Endodermal cell (in vitro differentiated cells): ENCODE results near the gene SIDT1. TPM values are rescaled to one million over a fixed set of nuclear protein-coding genes. Genes with fewer than 3 reads are reported as not detected.

Experiments
- DNase-seq: peaks from one replicate; pipeline ENCODE4 v3.0.0-alpha.2; 2017
- H3K27ac ChIP-seq: 2 replicates; pipeline ENCODE4 v1.5.1; 2013; ENCODE audit warnings: mild to moderate bottlenecking, low read depth, low read length, moderate library complexity
- H3K27me3 ChIP-seq: 2 replicates; pipeline ENCODE4 v1.6.1; 2013; ENCODE audit warnings: mild to moderate bottlenecking, low read length, moderate library complexity; ENCODE audit not compliant: insufficient read depth, control insufficient read depth, poor library complexity, severe bottlenecking
- H3K36me3 ChIP-seq: 2 replicates; pipeline ENCODE4 v1.7.0; 2013; ENCODE audit warnings: mild to moderate bottlenecking, low read length, moderate library complexity; ENCODE audit not compliant: control insufficient read depth, insufficient read depth
- H3K4me1 ChIP-seq: one replicate; pipeline ENCODE4 v1.7.0; 2013; ENCODE audit warnings: low read length; ENCODE audit not compliant: control insufficient read depth, insufficient read depth
- H3K4me3 ChIP-seq: 2 replicates; pipeline ENCODE4 v1.5.1; 2013; ENCODE audit warnings: mild to moderate bottlenecking, low read length, moderate library complexity
- H3K9ac ChIP-seq: 2 replicates; pipeline ENCODE4 v1.6.1; 2013; ENCODE audit warnings: mild to moderate bottlenecking, low read length, moderate library complexity; ENCODE audit not compliant: poor library complexity, severe bottlenecking; ENCODE audit errors: extremely low read depth
- H3K9me3 ChIP-seq: 2 replicates; pipeline ENCODE4 v1.6.1; 2013; ENCODE audit warnings: mild to moderate bottlenecking, low read length, moderate library complexity; ENCODE audit not compliant: control insufficient read depth
- H3K27ac Mint-ChIP-seq: 2 replicates; pipeline ENCODE4 v1.8.0; 2020; ENCODE audit warnings: mixed read lengths
- H3K27me3 Mint-ChIP-seq: 2 replicates; pipeline ENCODE4 v1.8.0; 2021; ENCODE audit warnings: mild to moderate bottlenecking, mixed read lengths; ENCODE audit not compliant: insufficient read depth
- H3K36me3 Mint-ChIP-seq: 2 replicates; pipeline ENCODE4 v1.8.0; 2020; ENCODE audit warnings: low read depth, mixed read lengths
- H3K4me1 Mint-ChIP-seq: 2 replicates; pipeline ENCODE4 v1.8.0; 2020; ENCODE audit warnings: mixed read lengths
- H3K4me3 Mint-ChIP-seq: 2 replicates; pipeline ENCODE4 v1.8.0; 2020; ENCODE audit warnings: mild to moderate bottlenecking, moderate library complexity, mixed read lengths
- H3K9me3 Mint-ChIP-seq: 2 replicates; pipeline ENCODE4 v1.8.0; 2020; ENCODE audit warnings: mild to moderate bottlenecking, mixed read lengths
- CTCF ChIP-seq: fragments of 200-600 bp; sonication (generic); conservative IDR thresholded peaks from 2 replicates; pipeline ENCODE4 v1.5.0; 2021; ENCODE audit warnings: antibody characterized with exemption, mild to moderate bottlenecking
- WGBS, 2 experiments: methylation state at CpG; one replicate each; pipeline versions ENCODE4 v1.1.5 to v1.1.7; 2013; ENCODE audit warnings: missing lambda C conversion rate in 2 of 2, mixed read lengths in 1 of 2; ENCODE audit not compliant: insufficient coverage in 1 of 2, insufficient read length in 1 of 2; 5-methylcytosine and 5-hydroxymethylcytosine counted together
- total RNA-seq, 2 donors: library from RNA; stranded (reverse); fragmentation: NEBNext Ultra II Directional in 1 of 2; extraction: Animal tissue kit (Norgen Biotek cat#: 25700) in 1 of 2; gene quantifications; 2 replicates in 1 of 2; 3 replicates in 1 of 2; pipeline ENCODE4 v1.2.1, GENCODE V29; 2021

Gene SIDT1
- total RNA-seq, 2 donors from 2014 or later = not detected

- Mint-ChIP-seq H3K4me1 (no peaks in the 10 kb centered on the region), H3K4me3 (no peak overlapping the region), H3K9me3 (no peaks in the 10 kb centered on the region), H3K27me3 (no peaks in the 10 kb centered on the region), H3K36me3 (peaks cover 32% of the 10 kb centered on the region), H3K27ac (no peak overlapping the region)
- TF ChIP-seq CTCF = no peak
- Histone ChIP-seq H3K4me3 (no peak overlapping the region), H3K36me3 (peaks cover 21% of the 10 kb centered on the region), H3K27me3 (no peaks in the 10 kb centered on the region), H3K27ac (no peak overlapping the region), H3K9ac (no peak overlapping the region), H3K9me3 (no peaks in the 10 kb centered on the region), H3K4me1 (peaks cover 2% of the 10 kb centered on the region)
- 97% methylated on average over 2 of the region's 2 CpGs; no CpG with 5 or more reads in 1 of the 2 experiments for WGBS, 2 experiments
- no peak for DNase-seq
These were observed 30.8 kb upstream of the SIDT1 start for GRCh38 chr3:113501597-113501996.

DNA sequence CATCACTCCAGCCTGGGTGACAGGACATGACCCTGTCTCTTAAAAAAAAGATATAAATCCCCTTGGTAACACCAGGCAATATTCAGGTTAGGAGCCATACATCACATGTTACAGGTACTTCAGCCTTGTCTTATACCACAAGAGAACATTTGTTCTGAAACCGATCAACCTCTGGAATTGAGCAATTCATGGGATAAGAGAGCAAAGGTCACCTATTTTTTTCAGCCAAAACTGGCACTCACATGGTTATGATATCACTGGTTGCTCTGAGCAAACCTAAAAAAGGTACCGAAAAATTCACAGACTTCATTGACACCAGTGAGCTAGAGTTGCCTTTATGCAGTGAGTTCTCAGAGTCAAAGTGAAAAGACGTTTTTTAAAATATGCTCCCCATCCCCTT lies 26.5 kb upstream of the SIDT1 start:
- peaks cover 15% of the 10 kb centered on the region for H3K27me3 ChIP-seq
- no peak for TF ChIP-seq CTCF
- Mint-ChIP-seq H3K4me1 (no peaks in the 10 kb centered on the region), H3K4me3 (no peak overlapping the region), H3K36me3 (peaks cover 30% of the 10 kb centered on the region), H3K27me3 (peaks cover 8% of the 10 kb centered on the region), H3K9me3 (peaks cover 7% of the 10 kb centered on the region), H3K27ac (no peak overlapping the region)
- no peak overlapping the region for H3K9ac ChIP-seq
- H3K4me3 ChIP-seq = no peak overlapping the region
- no peak overlapping the region for H3K27ac ChIP-seq
- peaks cover 2% of the 10 kb centered on the region for H3K4me1 ChIP-seq
- 95 to 100% methylated on average over 2 to 3 of the region's 3 CpGs for WGBS, 2 experiments
- H3K36me3 ChIP-seq = no peaks in the 10 kb centered on the region
- no peak for DNase-seq
- H3K9me3 ChIP-seq = peaks cover 16% of the 10 kb centered on the region

GRCh38 chr3:113507501-113508067 lies 24.8 kb upstream of the SIDT1 start:
- no peak for DNase-seq
- Mint-ChIP-seq H3K9me3 (peaks cover 12% of the 10 kb centered on the region), H3K27ac (no peak overlapping the region), H3K4me3 (no peak overlapping the region), H3K4me1 (no peaks in the 10 kb centered on the region), H3K27me3 (peaks cover 8% of the 10 kb centered on the region), H3K36me3 (peaks cover 32% of the 10 kb centered on the region)
- peaks cover 18% of the 10 kb centered on the region for H3K9me3 ChIP-seq
- peaks cover 15% of the 10 kb centered on the region for H3K27me3 ChIP-seq
- H3K27ac ChIP-seq = no peak overlapping the region
- H3K4me3 ChIP-seq = no peak overlapping the region
- H3K36me3 ChIP-seq = no peaks in the 10 kb centered on the region
- TF ChIP-seq CTCF = no peak
- H3K4me1 ChIP-seq = no peaks in the 10 kb centered on the region
- 86% methylated on average over 4 of the region's 4 CpGs; no CpG with 5 or more reads in 1 of the 2 experiments for WGBS, 2 experiments
- H3K9ac ChIP-seq = no peak overlapping the region
